MCF 10A (cell line): Measurements from ENCODE around the gene KCNMB4. TPM values are rescaled to one million over a fixed set of nuclear protein-coding genes. Genes with fewer than 3 reads are reported as not detected.

Experiments used
- BruUV-seq: library from RNA; stranded (reverse); fragments of 400-500 nt; replicated peaks from 2 replicates; lab custom pipeline; 2021; lab: Mats Ljungman, UMichigan
- CTCF ChIA-PET: fragments of 300-600 bp; sonication (Branson Sonifier 250); formaldehyde crosslinking; extraction: SDS; loops from one replicate; lab custom pipeline; 2021; ENCODE audit warnings: antibody characterized with exemption, inconsistent platforms; lab: Yijun Ruan, JAX
- POLR2A ChIA-PET: fragments of 300-600, 350-650 bp; sonication (Branson Sonifier 250); formaldehyde crosslinking; extraction: SDS; loops from one replicate; lab custom pipeline; 2020; ENCODE audit warnings: antibody characterized with exemption, inconsistent platforms; lab: Yijun Ruan, JAX
- DNase-seq: peaks from one replicate; pipeline ENCODE4 v3.0.0-alpha.2; 2018; ENCODE audit not compliant: unreplicated experiment
- H3K27ac Mint-ChIP-seq: one replicate; pipeline ENCODE4 v1.8.0; 2022; ENCODE audit warnings: mild to moderate bottlenecking, low read depth, mixed read lengths; ENCODE audit not compliant: unreplicated experiment
- H3K27me3 Mint-ChIP-seq: one replicate; pipeline ENCODE4 v1.8.0; 2022; ENCODE audit warnings: mixed read lengths; ENCODE audit not compliant: insufficient read depth, unreplicated experiment
- H3K36me3 Mint-ChIP-seq: one replicate; pipeline ENCODE4 v1.8.0; 2022; ENCODE audit warnings: mild to moderate bottlenecking, moderate library complexity, mixed read lengths; ENCODE audit not compliant: insufficient read depth, unreplicated experiment
- H3K4me1 Mint-ChIP-seq: one replicate; pipeline ENCODE4 v1.8.0; 2022; ENCODE audit warnings: mixed read lengths; ENCODE audit not compliant: insufficient read depth, unreplicated experiment
- H3K4me3 Mint-ChIP-seq: one replicate; pipeline ENCODE4 v1.8.0; 2022; ENCODE audit warnings: mild to moderate bottlenecking, moderate library complexity, mixed read lengths; ENCODE audit not compliant: unreplicated experiment
- H3K9me3 Mint-ChIP-seq: one replicate; pipeline ENCODE4 v1.8.0; 2022; ENCODE audit warnings: mixed read lengths; ENCODE audit not compliant: unreplicated experiment
- CTCF ChIP-seq: fragments of 200-600 bp; IDR thresholded peaks from one replicate; pipeline ENCODE4 v1.8.0; 2022; ENCODE audit warnings: antibody characterized with exemption, mild to moderate bottlenecking; ENCODE audit not compliant: unreplicated experiment
- intact Hi-C: fragments of 100-400 bp; cut with micrococcal nuclease; formaldehyde crosslinking; loops from 2 replicates; pipeline ENCODE4 v1.14.1; 2022
- total RNA-seq: library from RNA; stranded (reverse); gene quantifications from 2 replicates; pipeline ENCODE4 v1.2.3, GENCODE V29; 2022

KCNMB4 gene
- total RNA-seq, 1 experiment from 2014 or later, result not detected

DNA sequence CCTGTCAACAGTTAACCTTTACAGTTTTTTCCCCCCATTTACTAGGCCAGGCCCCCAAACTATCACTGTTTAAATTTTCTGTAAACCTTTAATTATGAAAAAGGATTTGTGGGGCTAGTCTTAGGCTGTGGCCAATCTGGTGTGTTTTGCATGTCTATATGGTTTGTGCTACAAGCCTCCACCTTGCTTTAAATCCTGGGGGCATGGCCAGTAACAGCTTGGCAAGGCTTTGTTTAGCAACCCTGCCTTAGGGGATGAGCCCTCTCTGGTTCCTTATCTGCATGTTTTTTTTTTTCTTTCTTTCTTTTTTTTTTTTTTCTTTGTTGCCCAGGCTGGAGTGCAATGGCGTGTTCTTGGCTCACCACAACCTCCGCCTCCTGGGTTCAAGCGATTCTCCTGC is 102.7 kb downstream of the KCNMB4 start:
- POLR2A ChIA-PET, result no interaction called here
- H3K4me1 Mint-ChIP-seq, result no peaks in the 10 kb centered on the region
- H3K27ac Mint-ChIP-seq, result no peak overlapping the region
- intact Hi-C loops, result no loop called here
- H3K36me3 Mint-ChIP-seq, result no peaks in the 10 kb centered on the region
- BruUV-seq, result no TSS peak
- no peak overlapping the region for H3K4me3 Mint-ChIP-seq
- TF ChIP-seq CTCF, result no peak
- H3K27me3 Mint-ChIP-seq, result no peaks in the 10 kb centered on the region
- CTCF ChIA-PET, result no interaction called here
- H3K9me3 Mint-ChIP-seq, result peaks cover 9% of the 10 kb centered on the region
- DNase-seq, result no peak

GRCh38 chr12:70469221-70469820 is 103.2 kb downstream of the KCNMB4 start:
- H3K27me3 Mint-ChIP-seq, result no peaks in the 10 kb centered on the region

GRCh38 chr12:70482764-70483163 is 116.7 kb downstream of the KCNMB4 start:
- intact Hi-C loops, result no loop called here
- Mint-ChIP-seq H3K4me1 (no peaks in the 10 kb centered on the region), H3K36me3 (no peaks in the 10 kb centered on the region), H3K27me3 (no peaks in the 10 kb centered on the region), H3K27ac (no peak overlapping the region), H3K4me3 (no peak overlapping the region), H3K9me3 (no peaks in the 10 kb centered on the region)
- POLR2A ChIA-PET, result no interaction called here
- CTCF ChIA-PET, result interaction anchor here (0.6 to 0.9 kb wide), 3 partner anchors 15 to 60 kb away, joined by 3 to 4 read pairs (median 3); no protein-coding TSS in a partner anchor
- no peak for TF ChIP-seq CTCF
- no peak for DNase-seq
- BruUV-seq, result no TSS peak

More at GRCh38 chr12:70469221-70469820, 103.2 kb downstream of the KCNMB4 start:
- H3K9me3 Mint-ChIP-seq, result peaks cover 7% of the 10 kb centered on the region
- ChIA-PET POLR2A (no interaction called here), CTCF (no interaction called here)
- no peaks in the 10 kb centered on the region for H3K4me1 Mint-ChIP-seq
- H3K27ac Mint-ChIP-seq, result no peak overlapping the region
- no peak for DNase-seq
- no TSS peak for BruUV-seq
- no peak overlapping the region for H3K4me3 Mint-ChIP-seq
- no peak for TF ChIP-seq CTCF
- intact Hi-C loops, result no loop called here
- no peaks in the 10 kb centered on the region for H3K36me3 Mint-ChIP-seq

Other genes with a start within 250 kb of the KCNMB4 start
- gene CNOT2, start 122.9 kb upstream of the KCNMB4 start, total RNA-seq, result 88.3 and 91.0 TPM in 2 replicates